GM12865 (cell line): ENCODE data around the gene LYZL1.

Source experiments
- DNase-seq: peaks from one replicate; pipeline ENCODE4 v3.0.0; 2010; ENCODE audit warnings: low read depth
- H3K4me3 ChIP-seq: 2 replicates; pipeline ENCODE4 v1.5.1; 2011; ENCODE audit warnings: mild to moderate bottlenecking, low read depth, low read length, control low read depth
- CTCF ChIP-seq: IDR thresholded peaks from 2 replicates; pipeline ENCODE4 v1.5.1; 2011; ENCODE audit warnings: low read length, control low read depth, low read depth, inconsistent platforms; ENCODE audit not compliant: insufficient read depth; ENCODE audit errors: missing control alignments

The LYZL1 gene

DNA sequence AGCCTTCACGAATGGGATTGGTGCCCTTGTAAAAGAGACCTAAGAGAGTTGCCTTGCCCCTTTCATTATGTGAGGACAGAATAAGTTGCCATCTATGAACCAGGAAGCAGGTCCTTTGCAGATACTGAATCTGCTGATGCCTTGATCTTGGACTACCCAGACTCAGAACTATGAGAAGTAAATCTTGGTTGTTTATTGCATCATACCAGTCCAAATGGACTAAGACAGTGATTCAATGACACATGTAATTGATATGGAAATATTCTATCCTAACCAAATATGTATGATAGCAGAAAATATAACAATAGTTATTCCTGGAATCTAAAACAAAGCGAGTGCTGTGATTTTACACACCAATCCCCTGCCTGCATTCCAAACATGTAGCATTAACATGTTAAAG is 17.0 kb upstream of the LYZL1 start:
- H3K4me3 ChIP-seq, result no peak overlapping the region
- DNase-seq, result no peak
- no peak for TF ChIP-seq CTCF

DNA sequence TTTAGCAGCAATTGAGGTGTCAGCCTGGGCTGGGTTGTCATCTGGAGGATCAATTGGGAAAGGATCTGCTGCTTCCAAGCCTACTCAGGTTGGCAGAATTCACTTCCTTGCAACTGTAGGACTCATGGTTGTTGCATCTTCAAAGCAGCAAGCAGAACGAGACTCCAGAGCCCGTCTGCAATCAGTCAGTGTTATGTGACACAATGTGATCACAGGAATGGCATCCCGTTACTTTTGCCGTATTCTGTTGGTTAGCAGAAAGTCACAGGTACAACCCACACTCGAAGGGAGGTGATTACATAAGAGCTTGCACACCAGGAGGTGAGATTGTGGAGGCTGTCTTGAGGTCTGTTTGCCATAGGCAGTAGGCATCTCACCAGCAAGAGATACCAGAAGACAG is 15.4 kb upstream of the LYZL1 start:
- no peak for TF ChIP-seq CTCF
- no peak for DNase-seq

GRCh38 chr10:29276251-29276850 is 12.5 kb upstream of the LYZL1 start:
- TF ChIP-seq CTCF, result no peak
- H3K4me3 ChIP-seq, result no peak overlapping the region
- DNase-seq, result no peak

More for the DNA sequence above, 15.4 kb upstream of the LYZL1 start:
- H3K4me3 ChIP-seq, result no peak overlapping the region

- no peak for TF ChIP-seq CTCF
- no peak overlapping the region for H3K4me3 ChIP-seq
- no peak for DNase-seq
Observed at GRCh38 chr10:29277296-29277695, 11.6 kb upstream of the LYZL1 start.

DNA sequence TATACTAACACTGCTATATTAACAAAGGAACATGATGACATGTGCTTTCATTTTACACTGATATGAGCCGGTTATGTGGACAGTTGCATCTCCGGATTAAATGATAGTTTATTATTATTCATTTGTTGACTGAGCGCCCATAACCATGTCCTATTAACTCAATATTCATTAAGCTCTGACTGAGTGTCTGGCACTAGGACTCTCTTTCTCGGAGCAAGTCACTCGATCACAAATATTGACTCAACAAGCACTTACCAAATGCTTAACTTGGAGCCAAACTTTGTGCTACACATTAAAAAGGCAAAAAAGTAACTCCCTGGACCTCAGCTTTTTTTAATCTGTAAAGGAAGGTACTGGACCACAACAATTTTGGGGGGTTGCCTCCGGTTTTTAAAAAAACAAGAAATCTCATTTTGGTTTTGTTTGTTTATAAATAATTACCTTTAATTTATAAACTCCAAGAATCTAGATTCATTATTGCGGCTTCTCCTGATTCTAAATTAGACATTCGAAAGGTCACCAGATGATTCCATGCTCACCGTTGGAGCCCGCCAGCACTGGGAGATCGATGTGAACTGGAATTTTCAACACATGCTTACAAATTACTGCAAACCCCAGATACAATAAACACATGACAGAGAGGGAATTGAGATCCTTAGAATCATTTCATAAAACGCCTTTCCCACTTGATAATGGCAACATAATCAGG is 8.9 kb upstream of the LYZL1 start:
- no peak overlapping the region for H3K4me3 ChIP-seq
- TF ChIP-seq CTCF, result no peak
- DNase-seq, result no peak

DNA sequence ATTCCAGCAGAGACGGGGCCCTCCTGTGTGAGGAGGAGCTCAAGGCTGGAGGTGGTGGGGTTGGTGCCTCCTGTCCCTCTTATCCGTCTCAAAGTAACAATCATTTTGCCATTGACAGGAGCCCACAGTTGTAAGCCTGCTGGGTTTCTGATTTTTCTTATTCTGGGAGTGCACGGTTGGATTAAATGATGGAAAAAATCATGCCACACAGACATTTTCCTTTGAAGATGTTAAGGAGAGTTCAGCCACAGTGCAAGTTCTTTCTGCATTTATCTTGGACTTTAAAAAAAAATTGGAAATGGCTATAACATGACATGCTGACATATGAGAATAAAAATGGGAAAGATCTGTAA is 8.4 kb upstream of the LYZL1 start:
- H3K4me3 ChIP-seq, result no peak overlapping the region
- no peak for TF ChIP-seq CTCF
- no peak for DNase-seq

DNA sequence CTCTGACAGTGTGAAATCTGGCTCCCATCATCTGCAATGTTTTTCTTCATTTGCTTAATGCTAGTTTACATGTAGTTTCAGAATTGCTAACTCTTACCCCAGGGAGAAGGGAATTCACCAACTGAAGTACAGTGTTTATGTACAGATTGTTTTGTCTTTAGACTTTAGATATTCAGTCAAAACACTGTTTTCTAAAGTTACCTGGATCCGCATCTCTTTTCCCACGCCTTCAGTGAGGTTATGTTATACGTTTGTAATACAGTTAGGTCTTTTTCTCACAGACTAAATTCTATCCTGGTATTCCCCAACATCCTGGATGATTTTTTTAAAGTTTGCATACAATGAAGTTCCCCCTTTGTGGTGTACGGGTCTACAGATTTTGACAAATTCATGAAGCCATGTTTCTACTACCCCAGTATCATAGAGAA is 3.2 kb upstream of the LYZL1 start:
- no peak overlapping the region for H3K4me3 ChIP-seq
- peak; percentile 84 for DNase-seq
- no peak for TF ChIP-seq CTCF
